ENCODE measurements around the gene ACIN1. TPM values are rescaled to one million over a fixed set of nuclear protein-coding genes. Genes with fewer than 3 reads are reported as not detected.

The ACIN1 gene
- total RNA-seq, 1 experiment from 2014 or later, result 333 TPM

DNA sequence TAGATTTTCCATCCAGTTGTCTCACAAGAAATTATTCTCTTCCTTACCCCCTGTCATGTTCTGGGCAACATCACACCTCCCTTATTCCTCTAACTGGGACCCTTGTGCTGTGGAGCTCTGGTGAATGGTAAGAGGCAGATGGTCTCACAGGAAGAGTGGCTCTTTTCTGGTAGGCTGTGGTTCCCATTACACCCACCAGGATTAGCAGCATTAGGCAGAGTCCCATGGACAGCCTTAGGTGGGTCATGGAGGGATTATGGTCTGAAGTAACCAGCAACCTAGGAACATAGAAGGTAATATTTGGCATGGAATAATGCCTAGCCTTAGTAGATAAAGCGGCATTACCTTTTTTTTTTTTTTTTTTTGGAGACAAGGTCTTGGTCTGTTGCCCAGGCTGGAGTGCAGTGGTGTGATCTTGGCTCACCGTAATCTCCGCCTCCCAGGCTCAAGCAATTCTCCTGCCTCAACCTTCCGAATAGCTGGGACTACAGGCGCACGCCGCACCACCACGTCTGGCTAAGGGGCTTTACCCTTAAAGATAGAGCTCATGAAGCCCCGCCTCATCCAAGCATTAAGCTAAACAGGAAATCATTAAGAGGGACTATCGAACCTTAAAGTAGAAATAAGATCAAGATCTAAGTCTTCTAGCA, 4.4 kb upstream of the ACIN1 start:
- Histone ChIP-seq H3K4me1 (ENCODE audit: insufficient read depth, low read length) (no peaks in the 10 kb centered on the region), H2BK120ac (ENCODE audit: low read depth, low read length, poor library complexity, severe bottlenecking) (no peak overlapping the region), H4K5ac (ENCODE audit: insufficient read length, low read depth, low read length) (no peak overlapping the region), H4K91ac (ENCODE audit: insufficient read length, low read depth, low read length) (no peak overlapping the region), H3K27ac (ENCODE audit: insufficient read length, low read depth, low read length) (no peak overlapping the region), H2BK15ac (ENCODE audit: low read depth, low read length) (no peak overlapping the region), H2BK5ac (ENCODE audit: insufficient read length, low read length) (no peak overlapping the region), H3K23ac (ENCODE audit: insufficient read length, low read depth, low read length) (no peak overlapping the region), H2BK20ac (ENCODE audit: low read depth, low read length, poor library complexity, severe bottlenecking) (no peak overlapping the region), H3K79me2 (ENCODE audit: insufficient read depth, low read length) (peaks cover 4% of the 10 kb centered on the region; the same call in 1 of the 2 replicates), H3K9ac (ENCODE audit: extremely low read depth, insufficient read length, low read length) (no peak overlapping the region), H3K56ac (ENCODE audit: insufficient read length, low read depth, low read length) (no peak overlapping the region), H3K79me1 (ENCODE audit: insufficient read depth, low read depth, low read length, poor library complexity, severe bottlenecking) (peaks cover 2% of the 10 kb centered on the region), H3K9me3 (ENCODE audit: control insufficient read depth, low read depth, low read length) (no peaks in the 10 kb centered on the region), H2AFZ (ENCODE audit: low read length) (no peak overlapping the region), H4K8ac (replicated peaks; ENCODE audit: insufficient read length, low read depth, low read length) (no peak overlapping the region), H4K20me1 (ENCODE audit: control insufficient read depth, insufficient read depth, insufficient read length) (no peaks in the 10 kb centered on the region), H3K14ac (ENCODE audit: insufficient read depth, low read length) (no peak overlapping the region), H3T11ph (ENCODE audit: low read length) (no peak overlapping the region), H3K4ac (ENCODE audit: low read depth, low read length) (no peak overlapping the region), H2AK5ac (ENCODE audit: insufficient read length, low read length) (no peak overlapping the region), H3K4me2 (ENCODE audit: insufficient read depth, insufficient read length, low read length) (no peak overlapping the region), H2BK12ac (ENCODE audit: insufficient read length, low read depth, low read length) (no peak overlapping the region), H3K27me3 (ENCODE audit: insufficient read depth, low read length) (no peaks in the 10 kb centered on the region), H3K18ac (ENCODE audit: insufficient read length, low read depth, low read length) (no peak overlapping the region), H3K23me2 (ENCODE audit: insufficient read length, low read depth, low read length, poor library complexity, severe bottlenecking) (no peaks in the 10 kb centered on the region)
- Mint-ChIP-seq H3K4me1 (peaks cover 40 to 46% of the 10 kb centered on the region in 2 experiments), H3K36me3 (ENCODE audit: insufficient read depth in 1 of 3, low read depth in 3 of 3) (peaks cover 11 to 25% (median 24%) of the 10 kb centered on the region in 3 experiments), H3K9me3 (no peaks in the 10 kb centered on the region), H3K4me3 (no peak overlapping the region), H3K27me3 (ENCODE audit: low read depth) (peaks cover 18% of the 10 kb centered on the region), H3K27ac (no peak overlapping the region)
- no CpG with 5 or more reads among the region's 10 CpGs for WGBS (ENCODE audit: extremely low coverage, insufficient read length, low lambda C conversion rate)
- DNase-seq, result no peak
- TF ChIP-seq, protein P1, sequence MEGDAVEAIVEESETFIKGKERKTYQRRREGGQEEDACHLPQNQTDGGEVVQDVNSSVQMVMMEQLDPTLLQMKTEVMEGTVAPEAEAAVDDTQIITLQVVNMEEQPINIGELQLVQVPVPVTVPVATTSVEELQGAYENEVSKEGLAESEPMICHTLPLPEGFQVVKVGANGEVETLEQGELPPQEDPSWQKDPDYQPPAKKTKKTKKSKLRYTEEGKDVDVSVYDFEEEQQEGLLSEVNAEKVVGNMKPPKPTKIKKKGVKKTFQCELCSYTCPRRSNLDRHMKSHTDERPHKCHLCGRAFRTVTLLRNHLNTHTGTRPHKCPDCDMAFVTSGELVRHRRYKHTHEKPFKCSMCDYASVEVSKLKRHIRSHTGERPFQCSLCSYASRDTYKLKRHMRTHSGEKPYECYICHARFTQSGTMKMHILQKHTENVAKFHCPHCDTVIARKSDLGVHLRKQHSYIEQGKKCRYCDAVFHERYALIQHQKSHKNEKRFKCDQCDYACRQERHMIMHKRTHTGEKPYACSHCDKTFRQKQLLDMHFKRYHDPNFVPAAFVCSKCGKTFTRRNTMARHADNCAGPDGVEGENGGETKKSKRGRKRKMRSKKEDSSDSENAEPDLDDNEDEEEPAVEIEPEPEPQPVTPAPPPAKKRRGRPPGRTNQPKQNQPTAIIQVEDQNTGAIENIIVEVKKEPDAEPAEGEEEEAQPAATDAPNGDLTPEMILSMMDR (conservative IDR thresholded peaks at IDR 0.05), result no peak; the same call in 2 of the 3 replicates
